Measurements from ENCODE around the gene CFTR. TPM values are rescaled to one million over a fixed set of nuclear protein-coding genes. Genes with fewer than 3 reads are reported as not detected.

The CFTR gene
- total and polyA plus RNA-seq, 10 of the 15 experiments (the other 5 are each of a cell fraction or from before 2014, with no cell fraction given), result 0.02 to 2.3 (median 0.21) TPM; not detected in 1

DNA sequence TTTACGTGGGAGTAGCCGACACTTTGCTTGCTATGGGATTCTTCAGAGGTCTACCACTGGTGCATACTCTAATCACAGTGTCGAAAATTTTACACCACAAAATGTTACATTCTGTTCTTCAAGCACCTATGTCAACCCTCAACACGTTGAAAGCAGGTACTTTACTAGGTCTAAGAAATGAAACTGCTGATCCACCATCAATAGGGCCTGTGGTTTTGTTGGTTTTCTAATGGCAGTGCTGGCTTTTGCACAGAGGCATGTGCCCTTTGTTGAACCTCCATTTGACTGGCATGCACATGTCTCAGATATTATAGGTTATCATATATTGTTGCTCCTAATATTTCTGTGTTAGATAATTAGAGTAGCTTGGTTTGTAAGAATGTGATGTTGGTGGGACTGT is 123.8 kb downstream of the CFTR start (continued):
- no peak for TF ChIP-seq KDM1A (IDR thresholded peaks at IDR 0.05; ENCODE audit: borderline replicate concordance)
- TF ChIP-seq, protein P1, sequence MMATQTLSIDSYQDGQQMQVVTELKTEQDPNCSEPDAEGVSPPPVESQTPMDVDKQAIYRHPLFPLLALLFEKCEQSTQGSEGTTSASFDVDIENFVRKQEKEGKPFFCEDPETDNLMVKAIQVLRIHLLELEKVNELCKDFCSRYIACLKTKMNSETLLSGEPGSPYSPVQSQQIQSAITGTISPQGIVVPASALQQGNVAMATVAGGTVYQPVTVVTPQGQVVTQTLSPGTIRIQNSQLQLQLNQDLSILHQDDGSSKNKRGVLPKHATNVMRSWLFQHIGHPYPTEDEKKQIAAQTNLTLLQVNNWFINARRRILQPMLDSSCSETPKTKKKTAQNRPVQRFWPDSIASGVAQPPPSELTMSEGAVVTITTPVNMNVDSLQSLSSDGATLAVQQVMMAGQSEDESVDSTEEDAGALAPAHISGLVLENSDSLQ (IDR thresholded peaks at IDR 0.05), result peak; percentile 42
- peak in 1 of 2 experiments; percentile 28; a peak in 1 of 4 replicates for TF ChIP-seq BHLHE40 (IDR thresholded peaks at IDR 0.05; ENCODE audit: borderline replicate concordance in 1 of 2, low read depth in 2 of 2, low read length in 1 of 2)
- TF ChIP-seq SREBF1 (IDR thresholded peaks at IDR 0.05; ENCODE audit: low read length), result no peak

DNA sequence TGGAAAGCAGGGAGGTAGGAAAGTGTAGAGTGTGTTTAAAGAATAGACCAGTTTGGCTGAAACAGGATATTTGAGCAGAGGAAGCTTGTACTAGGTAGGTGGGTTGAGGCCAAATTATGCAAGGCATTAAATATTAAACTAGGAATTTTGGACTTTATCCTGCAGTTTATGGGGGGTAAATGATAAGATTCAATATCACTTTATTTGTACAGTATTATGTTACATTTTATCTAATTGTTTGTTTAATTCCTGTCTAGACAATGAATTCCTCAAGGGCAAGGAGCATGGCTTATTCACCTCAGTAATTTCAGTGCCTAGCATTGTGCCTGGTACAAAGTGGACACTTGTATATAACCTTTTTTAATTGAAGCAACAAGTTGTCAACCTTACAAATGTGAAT is 125.9 kb downstream of the CFTR start:
- BruUV-seq (replicated peaks), result no TSS peak
- ATAC-seq, result no peak
- SMC1A ChIA-PET (ENCODE audit: uncharacterized antibody, unreplicated experiment), result interaction anchor here (1.1 kb wide), 1 partner anchor 27 kb away, joined by 3 read pairs; no protein-coding TSS in a partner anchor
- TF ChIP-seq SIN3A (IDR thresholded peaks at IDR 0.05; ENCODE audit: low read depth, low read length) (no peak), GATAD2B (conservative IDR thresholded peaks at IDR 0.05; ENCODE audit: low read depth) (no peak), SMARCA5 (IDR thresholded peaks at IDR 0.05) (no peak), RBBP5 (conservative IDR thresholded peaks at IDR 0.05) (no peak), FOS (IDR thresholded peaks at IDR 0.05; ENCODE audit: borderline replicate concordance, extremely low read depth, insufficient read length) (no peak), RELA (IDR thresholded peaks at IDR 0.05; ENCODE audit: borderline replicate concordance, partially characterized antibody) (no peak), SIX5 (IDR thresholded peaks at IDR 0.05; ENCODE audit: low read depth, low read length, severe bottlenecking) (no peak)
- TF ChIP-seq, protein P2, sequence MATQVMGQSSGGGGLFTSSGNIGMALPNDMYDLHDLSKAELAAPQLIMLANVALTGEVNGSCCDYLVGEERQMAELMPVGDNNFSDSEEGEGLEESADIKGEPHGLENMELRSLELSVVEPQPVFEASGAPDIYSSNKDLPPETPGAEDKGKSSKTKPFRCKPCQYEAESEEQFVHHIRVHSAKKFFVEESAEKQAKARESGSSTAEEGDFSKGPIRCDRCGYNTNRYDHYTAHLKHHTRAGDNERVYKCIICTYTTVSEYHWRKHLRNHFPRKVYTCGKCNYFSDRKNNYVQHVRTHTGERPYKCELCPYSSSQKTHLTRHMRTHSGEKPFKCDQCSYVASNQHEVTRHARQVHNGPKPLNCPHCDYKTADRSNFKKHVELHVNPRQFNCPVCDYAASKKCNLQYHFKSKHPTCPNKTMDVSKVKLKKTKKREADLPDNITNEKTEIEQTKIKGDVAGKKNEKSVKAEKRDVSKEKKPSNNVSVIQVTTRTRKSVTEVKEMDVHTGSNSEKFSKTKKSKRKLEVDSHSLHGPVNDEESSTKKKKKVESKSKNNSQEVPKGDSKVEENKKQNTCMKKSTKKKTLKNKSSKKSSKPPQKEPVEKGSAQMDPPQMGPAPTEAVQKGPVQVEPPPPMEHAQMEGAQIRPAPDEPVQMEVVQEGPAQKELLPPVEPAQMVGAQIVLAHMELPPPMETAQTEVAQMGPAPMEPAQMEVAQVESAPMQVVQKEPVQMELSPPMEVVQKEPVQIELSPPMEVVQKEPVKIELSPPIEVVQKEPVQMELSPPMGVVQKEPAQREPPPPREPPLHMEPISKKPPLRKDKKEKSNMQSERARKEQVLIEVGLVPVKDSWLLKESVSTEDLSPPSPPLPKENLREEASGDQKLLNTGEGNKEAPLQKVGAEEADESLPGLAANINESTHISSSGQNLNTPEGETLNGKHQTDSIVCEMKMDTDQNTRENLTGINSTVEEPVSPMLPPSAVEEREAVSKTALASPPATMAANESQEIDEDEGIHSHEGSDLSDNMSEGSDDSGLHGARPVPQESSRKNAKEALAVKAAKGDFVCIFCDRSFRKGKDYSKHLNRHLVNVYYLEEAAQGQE (IDR thresholded peaks at IDR 0.05; ENCODE audit: low read depth, low read length), result no peak
- TF ChIP-seq, protein P3, sequence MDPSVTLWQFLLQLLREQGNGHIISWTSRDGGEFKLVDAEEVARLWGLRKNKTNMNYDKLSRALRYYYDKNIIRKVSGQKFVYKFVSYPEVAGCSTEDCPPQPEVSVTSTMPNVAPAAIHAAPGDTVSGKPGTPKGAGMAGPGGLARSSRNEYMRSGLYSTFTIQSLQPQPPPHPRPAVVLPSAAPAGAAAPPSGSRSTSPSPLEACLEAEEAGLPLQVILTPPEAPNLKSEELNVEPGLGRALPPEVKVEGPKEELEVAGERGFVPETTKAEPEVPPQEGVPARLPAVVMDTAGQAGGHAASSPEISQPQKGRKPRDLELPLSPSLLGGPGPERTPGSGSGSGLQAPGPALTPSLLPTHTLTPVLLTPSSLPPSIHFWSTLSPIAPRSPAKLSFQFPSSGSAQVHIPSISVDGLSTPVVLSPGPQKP (IDR thresholded peaks at IDR 0.05; ENCODE audit: low read depth, low read length), result no peak
- TF ChIP-seq, protein P4, sequence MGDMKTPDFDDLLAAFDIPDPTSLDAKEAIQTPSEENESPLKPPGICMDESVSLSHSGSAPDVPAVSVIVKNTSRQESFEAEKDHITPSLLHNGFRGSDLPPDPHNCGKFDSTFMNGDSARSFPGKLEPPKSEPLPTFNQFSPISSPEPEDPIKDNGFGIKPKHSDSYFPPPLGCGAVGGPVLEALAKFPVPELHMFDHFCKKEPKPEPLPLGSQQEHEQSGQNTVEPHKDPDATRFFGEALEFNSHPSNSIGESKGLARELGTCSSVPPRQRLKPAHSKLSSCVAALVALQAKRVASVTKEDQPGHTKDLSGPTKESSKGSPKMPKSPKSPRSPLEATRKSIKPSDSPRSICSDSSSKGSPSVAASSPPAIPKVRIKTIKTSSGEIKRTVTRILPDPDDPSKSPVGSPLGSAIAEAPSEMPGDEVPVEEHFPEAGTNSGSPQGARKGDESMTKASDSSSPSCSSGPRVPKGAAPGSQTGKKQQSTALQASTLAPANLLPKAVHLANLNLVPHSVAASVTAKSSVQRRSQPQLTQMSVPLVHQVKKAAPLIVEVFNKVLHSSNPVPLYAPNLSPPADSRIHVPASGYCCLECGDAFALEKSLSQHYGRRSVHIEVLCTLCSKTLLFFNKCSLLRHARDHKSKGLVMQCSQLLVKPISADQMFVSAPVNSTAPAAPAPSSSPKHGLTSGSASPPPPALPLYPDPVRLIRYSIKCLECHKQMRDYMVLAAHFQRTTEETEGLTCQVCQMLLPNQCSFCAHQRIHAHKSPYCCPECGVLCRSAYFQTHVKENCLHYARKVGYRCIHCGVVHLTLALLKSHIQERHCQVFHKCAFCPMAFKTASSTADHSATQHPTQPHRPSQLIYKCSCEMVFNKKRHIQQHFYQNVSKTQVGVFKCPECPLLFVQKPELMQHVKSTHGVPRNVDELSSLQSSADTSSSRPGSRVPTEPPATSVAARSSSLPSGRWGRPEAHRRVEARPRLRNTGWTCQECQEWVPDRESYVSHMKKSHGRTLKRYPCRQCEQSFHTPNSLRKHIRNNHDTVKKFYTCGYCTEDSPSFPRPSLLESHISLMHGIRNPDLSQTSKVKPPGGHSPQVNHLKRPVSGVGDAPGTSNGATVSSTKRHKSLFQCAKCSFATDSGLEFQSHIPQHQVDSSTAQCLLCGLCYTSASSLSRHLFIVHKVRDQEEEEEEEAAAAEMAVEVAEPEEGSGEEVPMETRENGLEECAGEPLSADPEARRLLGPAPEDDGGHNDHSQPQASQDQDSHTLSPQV (IDR thresholded peaks at IDR 0.05), result no peak

More for the DNA sequence above, 125.9 kb downstream of the CFTR start:
- no peaks in the 10 kb centered on the region for H3K4me1 ChIP-seq (ENCODE audit: control insufficient read depth, insufficient read depth, low read length)
- no peak for DNase-seq (ENCODE audit: low read depth, low spot score)
- no peaks in the 10 kb centered on the region for H3K9me3 ChIP-seq (replicated peaks; ENCODE audit: control insufficient read depth, insufficient read depth, low read length)
- no peaks in the 10 kb centered on the region for H3K36me3 ChIP-seq (ENCODE audit: control insufficient read depth in 2 of 2, insufficient read depth in 2 of 2, low read length in 1 of 2)
- H2AFZ ChIP-seq (ENCODE audit: control insufficient read depth, low read depth, low read length), result no peak overlapping the region
- H3K27ac ChIP-seq (ENCODE audit: control insufficient read depth, insufficient read depth), result no peak overlapping the region
- ChIA-PET POLR2A (no interaction called here), CTCF (no interaction called here), RAD21 (ENCODE audit: unreplicated experiment) (interaction anchor here (1.0 kb wide), 1 partner anchor 9 kb away, joined by 3 read pairs; no protein-coding TSS in a partner anchor)
- H3K27me3 ChIP-seq (replicated peaks in 1 of 2; ENCODE audit: control insufficient read depth in 2 of 2, insufficient read depth in 2 of 2, low read length in 1 of 2), result no peaks in the 10 kb centered on the region
- no peaks in the 10 kb centered on the region for H3K79me2 ChIP-seq (ENCODE audit: control insufficient read depth, insufficient read depth, low read length)
- intact Hi-C loops (cut with micrococcal nuclease; ENCODE audit: unreplicated experiment), result no loop called here
- FAIRE-seq, result no peak
- in situ Hi-C loops (cut with MboI), result no loop called here
- H3K4me2 ChIP-seq (ENCODE audit: control insufficient read depth, insufficient read depth), result no peak overlapping the region
- no peak overlapping the region for H3K4me3 ChIP-seq
- H4K20me1 ChIP-seq (ENCODE audit: control insufficient read depth, insufficient read depth), result no peaks in the 10 kb centered on the region
- no peak overlapping the region for H3K9ac ChIP-seq (ENCODE audit: control insufficient read depth, insufficient read depth, low read length)

Data from GM12878 (cell line).